ENCODE results near the gene OR12D1. TPM values are rescaled to one million over a fixed set of nuclear protein-coding genes. Genes with fewer than 3 reads are reported as not detected.

OR12D1 gene
- total RNA-seq, 1 donor from 2014 or later, result not detected

DNA sequence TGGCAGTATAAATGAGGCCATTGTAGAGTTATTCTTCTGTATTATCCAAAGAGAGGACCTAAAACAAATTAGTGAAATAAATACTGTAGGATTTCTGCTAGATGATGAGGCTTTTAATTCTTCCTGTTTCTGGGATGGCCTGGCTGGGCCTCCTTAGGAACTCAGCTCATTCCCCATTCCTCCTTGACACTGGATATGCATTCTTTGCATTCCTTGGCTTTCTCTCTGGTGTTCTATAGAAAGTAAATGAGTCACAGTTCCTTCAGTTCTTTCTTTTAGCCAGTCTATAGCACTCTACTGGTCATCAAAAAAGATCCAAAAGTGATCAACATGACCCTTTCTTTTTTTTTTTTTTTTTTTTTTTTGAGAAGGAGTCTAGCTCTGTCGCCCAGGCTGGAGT, 32.9 kb downstream of the OR12D1 start:
- H3K4me1 Mint-ChIP-seq (ENCODE audit: low read depth), result peaks cover 12% of the 10 kb centered on the region
- no peak for DNase-seq (ENCODE audit: low spot score)
- H3K27me3 Mint-ChIP-seq (ENCODE audit: low read depth), result peaks cover 4% of the 10 kb centered on the region
- H3K4me3 Mint-ChIP-seq (ENCODE audit: unreplicated experiment), result no peak overlapping the region
- H3K27ac Mint-ChIP-seq (ENCODE audit: unreplicated experiment), result peak overlapping the region; percentile 37
- TF ChIP-seq, protein P1, sequence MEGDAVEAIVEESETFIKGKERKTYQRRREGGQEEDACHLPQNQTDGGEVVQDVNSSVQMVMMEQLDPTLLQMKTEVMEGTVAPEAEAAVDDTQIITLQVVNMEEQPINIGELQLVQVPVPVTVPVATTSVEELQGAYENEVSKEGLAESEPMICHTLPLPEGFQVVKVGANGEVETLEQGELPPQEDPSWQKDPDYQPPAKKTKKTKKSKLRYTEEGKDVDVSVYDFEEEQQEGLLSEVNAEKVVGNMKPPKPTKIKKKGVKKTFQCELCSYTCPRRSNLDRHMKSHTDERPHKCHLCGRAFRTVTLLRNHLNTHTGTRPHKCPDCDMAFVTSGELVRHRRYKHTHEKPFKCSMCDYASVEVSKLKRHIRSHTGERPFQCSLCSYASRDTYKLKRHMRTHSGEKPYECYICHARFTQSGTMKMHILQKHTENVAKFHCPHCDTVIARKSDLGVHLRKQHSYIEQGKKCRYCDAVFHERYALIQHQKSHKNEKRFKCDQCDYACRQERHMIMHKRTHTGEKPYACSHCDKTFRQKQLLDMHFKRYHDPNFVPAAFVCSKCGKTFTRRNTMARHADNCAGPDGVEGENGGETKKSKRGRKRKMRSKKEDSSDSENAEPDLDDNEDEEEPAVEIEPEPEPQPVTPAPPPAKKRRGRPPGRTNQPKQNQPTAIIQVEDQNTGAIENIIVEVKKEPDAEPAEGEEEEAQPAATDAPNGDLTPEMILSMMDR (IDR thresholded peaks at IDR 0.05), result no peak
- peaks cover 19% of the 10 kb centered on the region for H3K9me3 Mint-ChIP-seq (ENCODE audit: low read depth)
- H3K36me3 Mint-ChIP-seq (ENCODE audit: low read depth), result no peaks in the 10 kb centered on the region

DNA sequence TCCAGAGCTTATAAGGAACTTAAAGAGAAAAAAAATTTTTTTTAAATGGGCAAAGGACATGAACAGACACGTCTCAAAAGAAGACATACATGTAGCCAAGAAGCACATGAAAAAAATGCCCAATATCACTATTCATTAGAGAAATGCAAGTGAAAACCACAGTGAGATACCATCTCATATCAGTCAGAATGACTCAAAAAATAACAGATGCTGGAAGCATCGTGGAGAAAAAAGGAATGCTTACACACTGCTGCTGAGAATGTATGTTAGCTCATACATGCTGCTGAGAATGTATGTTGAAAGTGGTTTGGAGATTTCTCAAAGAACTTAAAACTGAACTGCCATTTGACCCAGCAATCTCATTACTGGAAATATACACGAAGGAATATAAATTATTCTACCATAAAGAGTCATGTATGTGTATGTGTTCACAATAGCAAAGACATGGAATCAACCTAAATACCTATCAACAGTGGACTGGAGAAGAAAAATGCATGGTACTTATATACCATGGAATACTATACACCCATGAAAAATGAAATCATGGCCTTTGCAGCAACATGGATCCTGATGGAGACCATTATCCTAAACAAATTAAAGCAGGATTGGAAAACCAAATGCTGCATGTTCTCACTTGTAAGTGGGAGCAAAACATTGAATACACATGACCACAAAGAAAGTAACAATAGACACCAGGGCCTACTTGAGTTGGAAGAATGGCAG, 36.9 kb downstream of the OR12D1 start:
- no peaks in the 10 kb centered on the region for H3K36me3 Mint-ChIP-seq (ENCODE audit: low read depth)
- TF ChIP-seq, protein P1 (IDR thresholded peaks at IDR 0.05), result no peak
- H3K4me3 Mint-ChIP-seq (ENCODE audit: unreplicated experiment), result no peak overlapping the region
- peak overlapping the region; percentile 38 for H3K27ac Mint-ChIP-seq (ENCODE audit: unreplicated experiment)
- peaks cover 12% of the 10 kb centered on the region for H3K4me1 Mint-ChIP-seq (ENCODE audit: low read depth)
- DNase-seq (ENCODE audit: low spot score), result no peak
- H3K9me3 Mint-ChIP-seq (ENCODE audit: low read depth), result peaks cover 14% of the 10 kb centered on the region
- no peaks in the 10 kb centered on the region for H3K27me3 Mint-ChIP-seq (ENCODE audit: low read depth)

DNA sequence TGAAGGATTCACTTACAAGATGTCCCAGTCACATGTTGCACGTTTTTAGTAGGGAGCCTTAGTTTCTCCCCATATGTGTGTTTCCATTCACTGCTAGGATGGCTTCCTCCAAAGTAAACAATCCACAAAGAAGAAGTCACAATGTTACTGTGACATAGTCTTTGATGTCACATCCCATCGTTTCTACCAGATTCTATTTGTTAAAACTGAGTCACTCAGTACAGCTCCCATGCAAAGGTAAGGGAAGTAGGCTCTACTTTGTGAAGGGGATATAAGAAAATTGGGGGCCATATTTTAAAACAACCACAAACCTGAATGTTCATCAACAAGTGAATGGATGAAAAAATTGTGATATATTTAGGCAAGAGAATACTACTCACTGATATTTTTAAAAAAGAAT, 42.2 kb downstream of the OR12D1 start, which contains the start of the genes OR11A1 and OR2H1:
OR11A1 (minus strand) TSS at position 101 of the 400 bp plus-strand sequence. CDS start 29,430 bp downstream, outside the sequence.
OR2H1 (plus strand) TSS at position 185 of the 400 bp plus-strand sequence. CDS start 4,615 bp downstream, outside the sequence.
- peaks cover 5% of the 10 kb centered on the region for H3K27me3 Mint-ChIP-seq (ENCODE audit: low read depth)
- no peak within 1 kb of the TSS for H3K27ac Mint-ChIP-seq (ENCODE audit: unreplicated experiment)
- TF ChIP-seq, protein P1 (IDR thresholded peaks at IDR 0.05), result no peak
- no peaks in the 10 kb centered on the region for H3K9me3 Mint-ChIP-seq (ENCODE audit: low read depth)
- H3K4me3 Mint-ChIP-seq (ENCODE audit: unreplicated experiment), result no peak within 1 kb of the TSS
- no peak for DNase-seq (ENCODE audit: low spot score)
- H3K36me3 Mint-ChIP-seq (ENCODE audit: low read depth), result no peaks in the 10 kb centered on the region
- no peaks in the 10 kb centered on the region for H3K4me1 Mint-ChIP-seq (ENCODE audit: low read depth)

DNA sequence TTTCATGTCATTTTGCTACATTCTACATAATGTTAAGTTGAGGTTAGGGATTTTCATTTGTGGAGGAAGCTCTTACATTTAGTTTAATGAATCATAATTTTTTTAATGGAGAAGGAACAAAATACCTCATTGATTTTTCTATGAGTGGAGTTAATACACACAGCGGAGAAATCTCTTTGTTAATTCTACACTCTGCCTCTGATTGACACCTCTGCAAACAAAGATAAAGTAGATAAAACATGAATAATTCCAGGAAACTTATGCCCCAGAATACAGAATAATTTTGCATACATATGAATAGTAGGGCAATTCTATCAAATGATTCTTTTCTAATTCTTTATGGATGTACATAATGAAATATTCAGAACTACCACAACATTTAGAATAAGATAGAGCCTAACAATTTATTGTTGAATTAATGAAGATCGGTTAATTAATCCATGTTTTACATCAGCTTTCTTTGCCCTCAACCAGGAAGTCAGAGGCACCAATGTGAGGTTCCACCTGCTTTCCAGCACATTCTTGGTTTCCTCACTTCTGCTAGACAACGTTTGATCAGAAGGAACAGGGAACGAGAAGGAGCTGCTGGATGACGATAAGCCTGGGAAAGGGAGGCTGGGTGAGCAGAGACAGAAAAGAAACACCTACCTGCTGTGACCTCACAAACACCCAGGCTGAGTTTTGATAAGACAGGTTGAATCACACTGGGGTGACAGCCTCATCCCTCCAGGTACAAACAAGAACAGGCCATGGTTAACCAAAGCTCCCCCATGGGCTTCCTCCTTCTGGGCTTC, 46.5 kb downstream of the OR12D1 start:
- Mint-ChIP-seq H3K4me3 (ENCODE audit: unreplicated experiment) (no peak overlapping the region), H3K27me3 (ENCODE audit: low read depth) (peaks cover 9% of the 10 kb centered on the region), H3K36me3 (ENCODE audit: low read depth) (no peaks in the 10 kb centered on the region), H3K27ac (ENCODE audit: unreplicated experiment) (no peak overlapping the region), H3K9me3 (ENCODE audit: low read depth) (no peaks in the 10 kb centered on the region), H3K4me1 (ENCODE audit: low read depth) (no peaks in the 10 kb centered on the region)
- TF ChIP-seq, protein P1 (IDR thresholded peaks at IDR 0.05), result no peak
- DNase-seq (ENCODE audit: low spot score), result no peak

DNA sequence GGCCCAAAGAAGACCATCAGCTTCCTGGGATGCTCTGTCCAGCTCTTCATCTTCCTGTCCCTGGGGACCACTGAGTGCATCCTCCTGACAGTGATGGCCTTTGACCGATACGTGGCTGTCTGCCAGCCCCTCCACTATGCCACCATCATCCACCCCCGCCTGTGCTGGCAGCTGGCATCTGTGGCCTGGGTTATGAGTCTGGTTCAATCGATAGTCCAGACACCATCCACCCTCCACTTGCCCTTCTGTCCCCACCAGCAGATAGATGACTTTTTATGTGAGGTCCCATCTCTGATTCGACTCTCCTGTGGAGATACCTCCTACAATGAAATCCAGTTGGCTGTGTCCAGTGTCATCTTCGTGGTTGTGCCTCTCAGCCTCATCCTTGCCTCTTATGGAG, 47.3 kb downstream of the OR12D1 start:
- Mint-ChIP-seq H3K27me3 (ENCODE audit: low read depth) (peaks cover 9% of the 10 kb centered on the region), H3K4me3 (ENCODE audit: unreplicated experiment) (no peak overlapping the region), H3K36me3 (ENCODE audit: low read depth) (no peaks in the 10 kb centered on the region), H3K9me3 (ENCODE audit: low read depth) (no peaks in the 10 kb centered on the region), H3K4me1 (ENCODE audit: low read depth) (no peaks in the 10 kb centered on the region), H3K27ac (ENCODE audit: unreplicated experiment) (no peak overlapping the region)
- TF ChIP-seq, protein P1 (IDR thresholded peaks at IDR 0.05), result no peak
- no peak for DNase-seq (ENCODE audit: low spot score)
